OCI-M2 (cell line): ENCODE results near the gene BAIAP3.
"Not testable (repeated sequence)": the region's sequence is repeated elsewhere in the genome, so short reads cannot be mapped to it uniquely, and the experiment has no call there.

Experiments used
- DNase-seq: peaks from one replicate; lab custom pipeline; 2025; ENCODE audit not compliant: unreplicated experiment; lab: John Stamatoyannopoulos, UW

Gene BAIAP3

DNA sequence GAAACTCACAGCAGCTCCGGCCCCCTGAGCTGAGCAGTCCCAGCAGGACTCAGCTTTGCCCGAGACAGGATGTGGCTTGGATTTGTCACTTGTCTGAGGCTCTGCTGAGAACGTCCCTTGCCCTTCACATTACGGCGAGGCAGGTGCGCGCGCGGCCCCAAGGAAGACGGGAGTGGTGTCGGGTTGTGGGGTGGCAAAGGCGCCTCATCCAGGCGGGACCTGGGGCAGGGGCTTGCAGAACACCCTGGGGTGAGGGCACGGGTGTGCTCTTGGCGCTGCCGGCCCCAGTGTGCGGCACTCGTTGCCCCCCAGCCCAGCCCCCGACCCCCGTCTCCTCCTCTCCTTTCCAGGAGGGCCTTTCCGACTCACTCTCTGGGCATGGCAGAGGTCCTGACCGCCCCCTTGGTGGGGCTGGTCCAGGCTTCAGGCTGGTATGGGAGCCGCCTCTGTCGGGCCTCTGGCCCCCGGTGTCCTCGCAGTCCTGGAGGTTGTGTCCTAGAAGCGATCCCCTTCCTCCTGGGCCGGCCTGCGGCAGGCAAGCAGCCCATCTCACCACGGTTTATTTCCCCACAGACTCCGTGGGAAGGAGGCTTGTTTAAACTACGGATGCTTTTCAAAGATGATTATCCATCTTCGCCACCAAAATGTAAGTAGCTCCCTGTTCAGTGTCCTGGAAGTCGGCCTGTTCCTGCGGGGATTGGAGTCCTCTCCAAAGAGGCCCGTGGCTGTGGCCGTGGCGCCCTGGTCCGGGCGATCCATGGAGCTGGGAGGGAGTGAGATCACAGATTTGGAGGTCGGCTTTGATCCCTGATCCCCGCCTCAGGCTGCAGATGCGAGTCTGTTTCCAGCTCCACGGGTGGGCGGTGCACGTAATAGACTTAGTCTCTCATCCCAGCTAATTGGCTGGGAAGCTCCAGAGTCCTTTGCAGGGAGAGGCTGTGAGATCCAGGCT lies 18.1 kb upstream of the BAIAP3 start:
- no peak for DNase-seq

DNA sequence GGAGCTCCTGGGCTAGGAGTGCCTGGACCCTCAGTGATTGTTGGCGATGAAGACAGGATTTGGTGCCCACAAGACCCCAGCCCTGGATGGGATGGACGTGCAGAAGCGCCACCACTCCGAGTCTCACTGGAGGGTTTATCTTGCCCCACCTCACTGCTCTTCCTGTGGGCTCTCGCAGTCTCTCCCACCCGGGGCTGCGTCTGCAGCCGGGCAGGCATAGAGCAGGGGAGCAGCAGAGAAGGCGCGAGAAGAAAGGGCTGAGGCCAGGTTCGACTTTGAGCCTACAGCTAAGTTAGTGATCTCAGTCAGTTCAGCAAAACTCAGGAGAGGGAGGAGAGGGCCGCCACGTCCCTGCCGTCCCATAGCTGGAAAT lies 17.4 kb upstream of the BAIAP3 start:
- DNase-seq: no peak

DNA sequence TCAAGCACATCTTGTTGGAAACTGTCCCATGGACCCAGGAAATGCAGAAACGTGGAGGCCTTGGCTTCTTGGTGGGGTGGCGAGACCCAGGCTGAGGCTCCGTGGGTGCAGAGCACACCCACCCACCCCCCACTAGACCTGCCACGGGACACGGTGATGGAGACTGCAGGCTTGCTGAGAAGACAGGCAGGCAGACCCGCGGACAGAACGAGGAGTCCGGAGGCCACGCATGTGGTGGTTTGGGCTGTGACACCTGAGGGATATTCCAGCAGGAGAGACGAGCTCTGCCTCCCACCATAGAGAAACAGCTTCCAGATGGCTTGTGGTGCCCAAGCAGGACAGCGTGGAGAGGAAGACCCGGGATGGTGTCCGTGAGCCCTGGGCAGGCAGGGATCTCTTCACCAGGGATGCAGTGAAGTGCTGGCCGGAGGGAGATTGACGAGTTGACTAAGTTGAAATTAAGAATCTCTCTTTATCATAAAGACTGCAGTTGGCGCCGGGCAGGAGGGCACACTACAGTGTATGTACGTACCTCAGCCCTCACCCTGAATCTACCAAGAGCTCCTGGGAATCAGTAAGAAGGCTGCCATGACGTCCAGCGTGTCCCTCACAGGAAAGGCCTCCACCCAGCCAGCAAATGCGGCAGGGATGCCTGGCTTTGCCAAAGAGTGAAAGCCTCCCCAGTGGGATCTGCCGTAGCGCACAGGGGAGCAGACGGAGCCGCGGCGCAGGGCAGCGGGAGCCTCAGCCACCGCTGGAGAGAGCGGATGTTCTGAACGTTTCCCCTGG lies 15.8 kb upstream of the BAIAP3 start:
- DNase-seq: no peak

DNA sequence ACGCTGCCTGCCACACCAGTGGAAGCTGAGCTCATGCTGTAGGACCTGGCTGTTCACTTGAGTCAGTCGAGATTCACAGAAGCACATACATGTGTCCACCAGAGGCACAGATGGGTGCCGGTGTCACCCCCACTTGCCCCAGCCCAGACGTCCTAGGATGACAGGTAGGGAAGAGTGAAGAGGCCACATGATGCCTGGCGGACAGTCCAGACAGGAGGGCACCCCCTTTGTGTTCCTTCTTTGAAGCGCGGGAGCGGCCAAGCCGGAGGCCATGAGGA lies 15.2 kb upstream of the BAIAP3 start:
- no peak for DNase-seq

DNA sequence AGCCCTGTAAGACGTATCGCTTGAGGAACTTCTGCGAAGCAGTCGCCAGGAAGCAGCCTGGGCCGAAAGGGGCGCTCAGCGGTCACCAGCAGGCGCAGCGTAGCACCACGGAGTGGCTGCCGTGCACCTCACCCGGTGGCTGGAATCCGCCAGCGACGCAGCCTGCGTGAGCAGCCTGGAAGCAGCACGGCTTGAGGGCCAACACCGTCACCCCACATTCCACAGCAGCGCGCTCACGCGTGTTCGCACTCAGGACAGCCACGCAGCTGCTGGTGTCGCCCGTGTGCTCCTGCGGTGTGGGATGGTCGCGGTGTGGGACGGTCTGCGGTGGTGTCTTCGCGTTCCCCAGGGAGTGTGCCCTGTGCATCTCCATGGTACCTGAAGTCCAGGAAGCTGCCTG lies 14.4 kb upstream of the BAIAP3 start:
- DNase-seq: no peak

DNA sequence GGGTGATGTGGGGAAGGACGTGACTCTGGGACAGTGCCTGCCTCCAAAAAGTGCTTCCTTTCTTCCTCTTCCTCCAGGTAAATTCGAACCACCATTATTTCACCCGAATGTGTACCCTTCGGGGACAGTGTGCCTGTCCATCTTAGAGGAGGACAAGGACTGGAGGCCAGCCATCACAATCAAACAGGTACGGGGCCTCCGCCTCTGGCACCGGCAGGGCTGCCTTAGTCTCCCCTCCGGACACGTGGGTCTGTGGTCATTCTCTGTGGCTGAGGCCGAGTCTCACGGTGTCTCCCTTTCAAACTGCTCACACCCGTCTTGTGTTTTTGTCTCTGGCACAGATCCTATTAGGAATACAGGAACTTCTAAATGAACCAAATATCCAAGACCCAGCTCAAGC lies 13.3 kb upstream of the BAIAP3 start:
- DNase-seq: no peak

DNA sequence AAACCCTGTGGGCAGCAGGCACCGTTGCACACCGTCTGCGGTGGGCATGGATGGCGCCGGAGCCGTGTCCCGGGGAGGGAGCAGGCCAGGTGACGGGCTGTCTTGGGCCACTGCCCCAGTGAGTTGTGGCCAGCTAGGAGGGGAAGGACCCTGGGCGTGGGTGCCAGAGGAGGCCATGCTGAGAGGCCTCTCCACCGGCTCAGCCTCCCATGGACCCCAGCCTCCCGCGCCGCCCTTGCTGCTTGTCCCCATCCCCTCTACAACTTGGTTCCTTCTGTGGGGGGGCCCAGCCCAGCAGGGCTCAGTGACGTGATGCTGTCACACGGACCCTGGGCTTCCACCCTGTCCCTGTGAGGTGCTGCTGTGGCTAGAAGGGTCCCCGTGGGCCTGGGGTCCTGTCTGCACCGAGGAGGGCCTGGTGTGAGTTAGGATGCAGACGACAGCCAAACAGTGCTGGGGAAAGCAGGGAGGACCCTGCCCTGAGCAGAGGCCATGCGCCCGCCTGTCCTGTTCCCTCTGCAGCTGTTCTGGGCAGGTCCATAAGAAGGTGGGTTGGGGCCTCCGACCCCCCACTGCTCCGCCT lies 12.7 kb upstream of the BAIAP3 start:
- DNase-seq: no peak

DNA sequence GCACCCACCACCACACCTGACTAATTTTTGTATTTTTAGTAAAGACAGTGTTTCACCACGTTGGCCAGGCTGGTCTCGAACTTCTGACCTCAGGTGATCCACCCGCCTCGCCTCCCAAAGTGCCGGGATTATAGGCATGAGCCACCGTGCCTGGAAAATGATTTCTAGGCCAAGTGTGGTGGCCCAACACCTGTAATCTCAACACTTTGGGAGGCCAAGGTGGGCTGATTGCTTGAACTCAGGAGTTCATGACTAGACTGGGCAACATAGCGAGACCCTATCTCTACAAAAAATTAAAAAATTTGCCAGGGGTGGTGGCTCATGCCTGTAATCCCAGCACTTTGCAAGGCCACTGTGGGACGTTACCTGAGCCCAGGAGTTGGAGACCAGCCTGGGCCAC lies 11.0 kb upstream of the BAIAP3 start:
- DNase-seq: no peak

DNA sequence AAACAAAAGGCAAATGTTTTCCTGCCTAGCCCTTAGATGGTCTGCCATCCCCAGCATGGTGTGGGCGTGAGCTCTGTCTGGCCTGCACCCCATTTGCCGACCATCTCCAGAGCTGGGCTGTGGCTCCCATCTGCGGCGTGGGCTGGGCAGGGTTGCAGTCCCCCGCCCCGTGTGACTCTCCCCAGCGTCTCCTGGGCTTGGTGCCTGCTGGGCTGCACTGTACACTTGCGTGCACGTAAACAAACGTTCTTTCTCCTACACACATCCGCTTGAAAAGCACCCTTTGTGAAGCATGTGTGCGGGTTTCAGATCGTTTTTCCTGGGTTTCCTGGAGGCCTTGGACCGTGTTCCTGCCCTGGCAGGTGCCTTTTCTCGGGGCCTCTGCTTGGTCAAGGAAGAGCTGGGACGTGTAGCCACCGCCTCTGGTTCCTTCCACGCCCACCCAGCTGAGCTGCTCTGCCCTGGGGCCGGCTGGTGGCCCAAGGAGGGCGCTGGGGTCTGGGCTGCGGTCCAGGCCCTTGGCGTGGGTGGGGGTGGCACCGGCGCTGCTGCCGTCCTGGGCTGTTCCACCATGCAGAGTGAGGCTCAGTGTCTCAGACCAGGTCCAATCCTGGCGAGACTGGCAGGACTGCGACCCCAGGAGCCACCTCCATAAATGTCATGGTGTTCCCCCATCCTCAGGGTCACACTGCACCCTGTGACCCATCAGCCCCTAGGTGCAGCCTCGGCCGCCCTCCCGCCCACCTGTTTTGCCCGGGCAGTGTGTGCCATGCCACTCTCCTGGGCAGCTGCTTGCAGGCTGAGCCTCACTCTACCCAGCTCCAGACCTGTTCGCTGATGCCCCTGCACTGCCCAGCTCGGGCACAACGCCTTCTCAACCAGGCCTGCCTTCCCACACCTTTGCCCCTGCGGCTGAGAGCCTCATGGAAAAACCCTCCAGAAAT lies 9.9 kb upstream of the BAIAP3 start:
- DNase-seq: no peak

DNA sequence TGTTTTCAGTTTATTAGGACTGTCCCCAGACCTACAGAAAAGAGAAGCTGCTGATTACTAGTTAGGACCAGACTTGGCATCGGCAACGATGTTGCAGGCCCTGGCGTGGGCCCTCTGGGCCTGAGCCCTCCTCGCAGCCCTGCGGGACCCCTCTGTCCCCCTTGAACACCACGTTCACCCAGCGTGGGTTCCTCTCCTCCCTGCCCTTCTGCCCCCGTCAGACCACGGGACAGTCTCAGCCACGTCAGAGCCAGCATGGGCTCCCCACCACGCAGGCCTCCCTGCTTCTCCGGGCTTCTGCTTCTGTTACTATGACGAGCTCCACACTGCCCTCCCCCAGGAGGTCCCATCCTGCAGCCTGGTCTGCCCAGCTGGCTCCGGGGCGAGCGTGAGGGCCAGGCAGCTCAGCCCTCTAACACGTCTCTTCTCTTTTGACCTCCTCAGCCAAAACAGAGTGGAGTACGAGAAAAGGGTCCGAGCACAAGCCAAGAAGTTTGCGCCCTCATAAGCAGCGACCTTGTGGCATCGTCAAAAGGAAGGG lies 9.1 kb upstream of the BAIAP3 start:
- no peak for DNase-seq

DNA sequence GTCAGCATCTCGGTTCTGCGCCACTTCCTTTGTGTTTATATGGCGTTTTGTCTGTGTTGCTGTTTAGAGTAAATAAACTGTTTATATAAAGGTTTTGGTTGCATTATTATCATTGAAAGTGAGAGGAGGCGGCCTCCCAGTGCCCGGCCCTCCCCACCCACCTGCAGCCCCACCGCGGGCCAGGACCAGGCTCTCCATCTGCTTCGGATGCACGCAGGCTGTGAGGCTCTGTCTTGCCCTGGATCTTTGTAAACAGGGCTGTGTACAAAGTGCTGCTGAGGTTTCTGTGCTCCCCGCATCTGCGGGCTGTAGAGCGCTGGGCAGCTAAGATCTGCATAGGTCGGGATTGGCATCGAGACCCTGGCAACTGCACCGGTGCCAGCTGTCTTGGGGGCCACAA lies 8.2 kb upstream of the BAIAP3 start:
- DNase-seq: no peak

DNA sequence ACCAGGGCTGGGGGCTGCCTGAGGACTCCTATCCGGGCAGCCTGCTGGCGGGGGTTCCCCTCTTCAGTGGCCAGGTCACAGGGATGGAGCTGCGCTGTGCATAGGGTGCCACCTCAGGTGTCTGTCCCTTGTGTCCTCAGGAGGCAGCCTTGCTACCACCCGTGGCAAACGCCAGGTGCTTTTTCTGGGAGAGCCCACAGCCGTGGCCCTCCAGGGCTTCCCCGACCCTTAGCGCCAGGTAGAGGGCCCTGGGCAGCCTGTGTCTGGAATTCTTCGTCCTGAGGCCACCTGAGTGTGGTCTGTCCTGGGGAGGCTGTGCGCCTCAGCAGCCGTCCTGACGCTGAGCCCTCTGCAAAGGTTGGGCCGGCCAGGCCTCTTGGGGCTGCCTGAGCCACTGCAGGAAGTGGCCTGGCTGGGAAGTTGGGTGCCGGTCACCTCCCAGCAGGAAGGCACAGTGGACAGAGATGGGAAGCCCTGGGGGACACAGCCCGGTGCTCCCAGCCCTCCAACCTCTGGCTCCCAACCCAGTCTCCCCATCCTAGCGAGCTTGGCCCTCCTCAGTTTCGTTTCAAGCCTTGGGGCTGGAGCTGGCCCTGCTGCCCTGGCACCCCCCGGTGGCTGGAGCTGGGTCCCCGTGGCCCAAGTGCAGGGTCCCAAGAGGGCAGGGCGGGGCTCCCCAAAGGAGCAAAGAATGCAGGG lies 7.6 kb upstream of the BAIAP3 start:
- no peak for DNase-seq

DNA sequence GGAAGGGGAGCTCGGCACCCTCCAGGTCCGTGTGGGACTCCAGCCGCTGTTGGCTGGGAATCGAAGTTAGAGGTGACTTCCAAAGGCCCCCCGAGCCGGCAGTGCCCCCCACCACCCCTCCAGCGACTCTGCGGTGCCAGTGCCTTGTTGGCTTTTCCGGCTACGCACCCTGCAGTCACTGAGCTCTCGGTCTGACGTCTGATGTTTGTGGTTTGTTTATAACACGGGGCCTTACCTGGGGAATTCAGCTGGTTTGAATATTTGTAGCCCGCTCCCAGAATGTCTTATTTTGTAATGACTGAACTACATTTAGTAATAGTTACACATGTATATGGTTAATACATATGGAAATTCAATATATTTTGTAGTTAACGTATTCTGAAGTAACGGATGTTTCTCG lies 7.1 kb upstream of the BAIAP3 start:
- DNase-seq: no peak

DNA sequence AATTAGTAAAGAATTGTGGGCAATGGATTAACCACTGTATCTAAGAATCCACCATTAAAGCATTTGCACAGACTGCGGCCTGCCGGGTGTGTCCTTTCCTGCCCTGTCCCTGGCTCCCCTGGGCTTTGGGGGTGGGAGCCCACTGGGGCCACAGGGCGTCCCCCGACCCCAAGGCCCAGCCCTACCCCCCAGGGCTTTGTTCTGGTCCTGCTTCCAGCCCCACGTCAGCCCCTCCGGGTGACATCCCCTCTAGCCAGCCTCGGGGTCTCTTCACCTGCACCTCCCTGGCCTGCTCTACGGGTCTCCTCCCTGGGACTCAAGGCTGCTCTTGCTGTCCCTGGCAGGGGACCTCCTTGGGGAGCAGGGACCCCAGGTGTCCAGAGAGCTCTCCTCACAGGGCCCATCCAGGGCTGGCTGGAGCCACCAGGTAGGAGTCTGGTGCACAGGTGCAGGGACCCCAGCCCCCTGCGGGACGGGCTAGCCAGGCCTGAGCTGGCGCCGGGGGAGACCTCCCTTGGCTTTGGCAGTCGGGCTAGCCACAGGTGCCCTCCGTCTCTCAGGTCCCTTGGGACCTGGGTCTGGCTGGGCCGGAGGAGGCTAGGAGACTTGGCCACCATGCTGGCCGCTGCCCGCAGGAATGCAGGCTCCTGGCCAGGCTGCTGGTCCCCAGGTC lies 6.4 kb upstream of the BAIAP3 start:
- no peak for DNase-seq

DNA sequence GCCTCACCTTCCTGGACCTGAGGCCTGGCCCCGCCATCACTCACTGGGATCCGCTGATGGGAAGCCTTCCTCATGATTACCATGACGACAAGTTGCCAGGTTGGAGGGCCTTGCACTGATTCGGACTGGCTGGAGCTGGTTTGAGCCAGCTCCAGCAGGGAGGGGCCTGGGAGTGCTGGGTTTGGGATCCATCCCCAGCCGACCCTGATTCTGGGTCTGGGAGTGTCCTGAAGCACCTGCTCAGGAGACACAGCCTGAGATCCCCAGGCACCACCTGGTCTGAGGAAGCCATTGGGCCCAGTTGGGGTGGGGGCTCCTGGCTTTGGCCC lies 5.9 kb upstream of the BAIAP3 start:
- no peak for DNase-seq

DNA sequence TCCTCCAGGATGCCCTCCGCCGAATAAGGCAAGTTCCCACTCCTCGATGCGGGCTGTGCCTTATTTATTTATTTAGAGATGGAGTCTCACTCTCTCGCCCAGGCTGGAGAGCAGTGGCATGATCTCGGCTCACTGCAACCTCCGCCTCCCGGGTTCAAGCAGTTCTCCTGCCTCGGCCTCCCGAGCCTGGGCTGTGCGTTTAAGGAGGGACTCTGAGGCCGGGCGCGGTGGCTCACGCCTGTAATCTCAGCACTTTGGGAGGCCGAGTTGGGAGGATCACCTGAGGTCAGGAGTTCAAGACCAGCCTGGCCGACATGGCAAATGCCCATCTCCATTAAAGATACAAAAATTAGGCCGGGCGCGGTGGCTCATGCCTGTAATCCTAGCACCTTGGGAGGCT lies 5.3 kb upstream of the BAIAP3 start:
- not testable (repeated sequence) for DNase-seq

DNA sequence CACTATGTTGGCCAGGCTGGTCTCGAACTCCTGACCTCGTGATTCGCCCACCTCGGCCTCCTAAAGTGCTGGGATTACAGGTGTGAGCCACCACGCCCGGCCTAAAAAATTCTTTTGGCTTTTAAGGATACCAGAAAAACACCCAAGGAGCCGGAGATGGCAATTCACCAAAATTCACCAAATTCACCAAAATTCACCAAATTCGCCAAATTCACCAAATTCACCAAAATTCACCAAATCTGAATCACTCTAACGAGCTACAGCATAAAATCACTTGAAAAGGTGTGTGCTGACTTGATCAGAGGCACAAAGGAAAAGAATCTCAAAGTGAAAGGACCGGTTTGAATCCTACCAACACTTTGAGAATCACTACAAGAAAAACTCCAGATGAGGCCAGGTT lies 4.5 kb upstream of the BAIAP3 start:
- DNase-seq: not testable (repeated sequence)

DNA sequence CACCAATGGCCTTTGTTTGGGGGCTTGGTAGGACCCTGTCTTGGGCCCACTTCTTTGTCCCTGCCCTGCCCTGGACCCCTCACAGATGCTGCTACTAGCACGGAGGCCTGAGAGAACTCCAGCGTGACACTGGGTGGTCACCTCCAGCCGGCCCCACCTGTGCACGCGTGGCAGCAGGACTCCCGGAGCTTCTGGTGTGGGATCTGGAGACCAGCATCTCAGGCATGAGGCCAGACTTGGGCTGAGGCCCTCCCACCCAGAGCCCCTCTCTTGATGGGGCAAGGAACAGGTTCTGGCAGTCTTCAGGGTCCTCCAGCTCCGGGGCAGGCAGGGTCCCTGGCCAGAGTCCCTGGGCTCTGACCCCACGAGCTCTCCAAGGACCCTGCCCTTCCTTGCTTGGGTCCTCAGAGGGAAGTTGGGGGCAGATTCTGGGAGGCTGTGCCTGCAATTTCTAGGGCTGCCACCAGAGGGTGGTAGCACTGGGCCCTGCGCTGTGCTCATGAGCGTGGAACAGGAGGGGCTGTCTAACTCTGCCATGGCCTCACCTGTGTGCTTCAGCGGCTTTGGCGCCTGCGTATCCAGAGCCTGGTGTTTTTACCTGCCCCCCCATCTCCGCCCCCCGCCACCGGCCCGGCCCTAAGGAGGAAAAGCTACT lies 3.1 kb upstream of the BAIAP3 start:
- DNase-seq: no peak
